DMS153 treated with DMSO at 0.1 percent for 48 hours (cell line): ENCODE results near the gene PNMT.
"Not testable (repeated sequence)": the region's sequence is repeated elsewhere in the genome, so short reads cannot be mapped to it uniquely, and the experiment has no call there.

Experiments
- DNase-seq: peaks from one replicate; lab custom pipeline; 2025; ENCODE audit not compliant: unreplicated experiment; lab: John Stamatoyannopoulos, UW

Gene PNMT

GRCh38 chr17:39687101-39687545 is 18.9 kb downstream of the PNMT start:
- DNase-seq = no peak

DNA sequence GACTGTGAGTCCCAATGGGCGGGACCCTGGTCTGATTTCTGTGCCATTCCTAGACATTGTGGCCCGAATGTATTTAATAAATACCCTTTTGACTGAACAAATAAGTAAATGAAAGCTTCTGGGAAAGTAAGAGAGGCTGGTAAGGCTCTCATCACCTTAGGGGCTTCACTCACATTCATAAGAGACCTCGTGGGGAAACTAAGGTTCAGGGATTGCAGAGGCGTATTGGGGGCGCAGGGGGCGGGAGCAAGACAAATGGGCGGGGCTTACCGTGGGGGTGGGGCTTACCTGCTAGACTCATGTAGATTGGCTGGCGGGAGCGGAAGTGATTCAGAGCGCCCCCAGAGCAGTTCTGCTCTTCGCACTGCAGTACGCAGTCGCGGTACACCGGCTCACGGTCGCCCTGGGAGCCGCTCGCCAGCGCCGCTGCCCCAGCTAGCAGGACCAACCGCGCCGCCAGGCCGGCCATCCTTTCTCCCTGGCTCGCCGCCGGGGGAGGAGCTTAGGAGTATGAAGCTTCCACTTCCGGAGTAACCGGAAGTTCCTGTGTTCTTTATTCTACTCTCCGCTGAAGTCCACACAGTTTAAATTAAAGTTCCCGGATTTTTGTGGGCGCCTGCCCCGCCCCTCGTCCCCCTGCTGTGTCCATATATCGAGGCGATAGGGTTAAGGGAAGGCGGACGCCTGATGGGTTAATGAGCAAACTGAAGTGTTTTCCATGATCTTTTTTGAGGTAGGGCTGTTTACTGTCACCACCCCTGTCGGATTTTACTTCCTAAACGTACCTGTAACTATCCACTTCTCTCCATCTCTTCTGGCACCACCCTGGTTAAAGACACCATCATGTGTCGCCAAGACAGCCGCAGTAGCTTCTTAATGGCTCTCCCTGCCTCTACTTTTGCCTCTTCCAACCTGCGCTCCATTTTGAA is 19.6 kb downstream of the PNMT start, which contains the start of gene PGAP3:
Gene PGAP3 (minus strand): TSS at position 512 of the 929 bp plus-strand sequence. CDS start 43 bp downstream, at position 469.
- DNase-seq = peak; percentile 79

DNA sequence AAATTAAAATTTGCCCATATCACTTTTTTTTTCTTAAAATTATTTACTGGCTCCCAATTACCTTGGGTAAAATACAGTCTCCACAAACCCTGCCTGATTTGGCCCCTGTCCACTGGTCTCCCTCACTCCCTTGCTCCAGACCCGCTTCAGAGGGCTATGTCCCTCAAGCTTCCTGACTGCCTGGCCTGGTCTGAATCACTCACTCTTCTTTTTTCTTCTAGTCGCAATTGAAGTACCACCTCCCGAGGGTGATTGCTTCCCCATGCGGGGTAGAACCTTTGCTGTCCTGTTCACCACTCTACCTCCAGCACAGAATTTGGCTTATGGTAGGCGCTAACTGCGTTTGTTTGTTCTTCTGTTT is 20.2 kb downstream of the PNMT start:
- no peak for DNase-seq

DNA sequence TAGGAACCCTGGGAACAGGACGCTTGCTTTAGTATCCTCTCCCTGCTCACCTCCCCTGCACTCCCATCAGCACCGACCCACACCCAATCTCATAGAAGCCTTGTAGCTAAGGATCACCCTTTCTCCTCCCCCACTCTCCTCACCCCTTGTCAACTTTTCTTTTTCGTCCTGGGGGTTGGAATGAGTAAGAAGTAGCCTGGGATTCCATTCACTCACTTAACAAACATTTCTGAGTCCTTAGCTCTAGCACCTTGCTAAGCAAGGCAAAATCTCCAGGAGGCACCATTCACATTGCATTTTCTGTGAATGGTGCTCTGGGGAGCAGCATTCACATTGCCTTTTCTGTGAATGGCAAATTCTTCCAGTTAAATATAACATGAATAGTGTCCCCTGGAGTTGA is 20.7 kb downstream of the PNMT start:
- DNase-seq = no peak

DNA sequence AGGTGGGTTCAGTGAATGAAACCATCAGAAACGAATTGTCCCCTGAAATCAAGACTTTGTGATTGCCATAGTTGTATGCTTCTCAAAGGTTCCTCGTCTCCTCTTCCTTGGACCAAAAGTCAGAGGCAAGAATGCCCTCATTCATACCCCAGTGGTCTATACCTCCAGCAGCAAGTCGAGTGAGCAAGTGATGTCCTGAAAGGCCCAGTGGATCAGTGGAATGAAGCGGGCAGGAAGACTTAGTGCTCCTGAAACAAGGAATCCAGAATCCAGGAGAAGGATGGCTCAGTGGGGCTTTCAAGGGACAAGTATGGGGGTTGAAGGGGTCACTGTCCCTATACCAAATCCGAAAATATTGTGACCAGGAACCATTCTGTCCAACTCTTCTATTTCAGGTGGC is 26.3 kb downstream of the PNMT start:
- DNase-seq = no peak

DNA sequence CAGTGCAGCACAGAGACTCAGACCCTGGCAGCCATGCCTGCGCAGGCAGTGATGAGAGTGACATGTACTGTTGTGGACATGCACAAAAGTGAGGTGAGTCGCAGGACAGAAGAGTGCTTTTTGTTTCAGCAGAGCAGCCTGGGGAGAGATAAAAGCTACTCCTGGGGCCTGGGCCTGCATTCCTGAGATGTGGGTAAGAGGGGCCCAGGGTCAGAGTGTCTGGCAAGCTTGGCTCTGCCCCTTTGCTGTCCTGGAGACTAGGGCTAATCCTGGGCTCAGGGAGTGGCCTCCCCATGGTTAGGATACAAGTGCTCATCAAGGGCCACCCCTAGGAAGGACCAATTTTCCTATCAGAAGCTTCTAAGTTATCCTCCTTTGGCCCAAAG is 26.8 kb downstream of the PNMT start:
- no peak for DNase-seq

GRCh38 chr17:39696731-39697130 is 28.5 kb downstream of the PNMT start:
- no peak for DNase-seq

DNA sequence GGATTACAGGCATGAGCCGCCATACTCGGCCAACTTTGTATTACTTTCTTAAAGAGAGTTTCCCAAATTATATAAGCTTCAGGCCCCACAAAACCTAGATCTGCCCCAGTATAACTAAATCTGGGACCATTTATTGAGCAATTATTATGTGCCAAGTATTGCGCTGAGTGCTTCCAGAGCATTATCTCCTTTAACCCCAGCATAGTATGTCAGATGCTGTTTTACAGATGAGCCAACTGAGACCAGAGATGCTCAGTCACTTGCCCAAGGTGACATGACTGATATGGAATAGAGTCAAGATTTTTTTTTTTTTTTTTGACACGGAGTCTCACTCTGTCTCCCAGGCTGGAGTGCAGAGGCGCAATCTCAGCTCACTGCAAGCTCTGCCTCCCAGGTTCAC is 29.7 kb downstream of the PNMT start:
- no peak for DNase-seq

GRCh38 chr17:39699157-39699817 is 31.0 kb downstream of the PNMT start:
- DNase-seq = not testable (repeated sequence)

GRCh38 chr17:39699818-39700147 is 31.5 kb downstream of the PNMT start, which contains the start of gene ERBB2:
Gene ERBB2 (plus strand): TSS chr17:39700064. CDS start chr17:39700239, 175 bp downstream.
- DNase-seq = no peak

DNA sequence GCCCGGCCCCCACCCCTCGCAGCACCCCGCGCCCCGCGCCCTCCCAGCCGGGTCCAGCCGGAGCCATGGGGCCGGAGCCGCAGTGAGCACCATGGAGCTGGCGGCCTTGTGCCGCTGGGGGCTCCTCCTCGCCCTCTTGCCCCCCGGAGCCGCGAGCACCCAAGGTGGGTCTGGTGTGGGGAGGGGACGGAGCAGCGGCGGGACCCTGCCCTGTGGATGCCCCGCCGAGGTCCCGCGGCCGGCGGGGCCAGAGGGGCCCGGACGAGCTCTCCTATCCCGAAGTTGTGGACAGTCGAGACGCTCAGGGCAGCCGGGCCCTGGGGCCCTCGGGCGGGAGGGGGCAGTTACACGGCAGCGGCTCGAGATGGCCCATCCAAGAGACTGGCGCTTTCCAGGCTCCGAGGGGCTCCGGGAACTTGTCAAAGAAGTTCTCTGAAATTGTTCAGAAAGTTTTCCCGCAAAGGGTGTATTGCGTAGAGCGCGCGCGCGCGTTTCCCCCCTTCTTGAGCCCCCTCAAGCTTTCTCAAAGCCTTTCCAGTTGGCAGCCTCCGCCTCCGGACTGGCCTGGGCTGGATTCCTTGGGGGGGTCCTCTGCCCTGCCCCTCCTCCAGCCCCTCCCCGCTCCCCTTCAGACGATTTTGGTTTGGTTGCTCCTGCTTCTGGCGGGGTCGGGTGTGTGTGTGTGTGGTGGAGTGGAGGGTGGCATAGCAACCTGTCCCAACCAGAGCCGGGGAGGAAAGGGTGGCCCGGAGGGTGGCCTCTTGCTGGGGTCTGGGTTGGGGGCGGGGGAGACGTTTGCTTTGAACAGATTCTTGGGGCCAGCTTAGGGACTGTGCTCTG is 32.1 kb downstream of the PNMT start:
- no peak for DNase-seq

- no peak for DNase-seq
Observed at GRCh38 chr17:39701012-39701783, 32.9 kb downstream of the PNMT start.

DNA sequence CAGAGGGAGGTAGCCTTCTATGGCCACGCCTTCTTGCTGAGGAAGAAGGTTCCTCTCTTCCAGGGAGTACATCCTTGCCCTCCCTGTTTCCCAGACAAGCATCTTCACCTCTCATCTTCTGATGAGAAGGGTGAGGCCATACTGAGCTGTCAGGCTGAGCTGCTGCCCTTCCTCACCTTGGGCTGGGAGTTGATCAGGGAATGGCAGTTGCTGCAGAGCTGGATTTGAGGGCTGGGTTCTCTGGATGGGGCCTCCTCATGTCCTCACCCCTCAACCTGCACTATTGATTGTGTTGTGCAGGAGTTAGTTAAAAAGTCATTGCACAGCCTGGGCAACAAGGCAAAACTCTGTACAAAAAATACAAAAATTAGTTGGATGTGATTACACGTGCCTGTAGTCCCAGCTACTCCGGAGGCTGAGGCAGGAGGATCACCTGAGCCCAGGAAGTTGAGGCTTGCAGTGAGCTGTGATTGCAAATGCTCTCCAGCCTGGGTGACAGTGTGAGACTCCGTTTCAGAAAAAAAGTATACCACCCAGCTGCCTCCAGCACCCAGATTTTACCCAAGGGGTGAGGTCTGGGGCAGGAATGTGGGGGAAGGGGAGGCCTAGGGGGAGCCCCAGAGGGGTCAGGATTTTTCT is 33.6 kb downstream of the PNMT start:
- no peak for DNase-seq

GRCh38 chr17:39702901-39703893 is 34.9 kb downstream of the PNMT start:
- no peak for DNase-seq

DNA sequence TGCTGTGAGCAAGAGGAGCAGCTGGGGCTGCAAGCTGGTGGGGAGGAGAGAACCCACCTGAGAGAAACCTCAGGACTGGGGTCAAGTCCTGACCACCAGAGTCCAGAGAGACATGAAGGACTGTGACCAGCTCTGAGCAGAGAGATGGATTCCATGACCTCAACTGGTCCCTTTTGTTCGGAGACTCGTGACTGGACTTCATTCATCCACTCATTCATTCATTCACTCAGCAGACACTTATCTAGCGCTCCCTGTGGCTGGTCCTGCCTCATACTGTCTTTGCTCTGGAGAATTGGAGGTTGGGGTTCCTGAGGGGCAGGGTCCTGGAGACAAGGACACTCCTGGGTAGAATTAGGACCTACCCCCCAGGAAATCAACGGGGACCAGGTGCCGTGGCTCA is 35.7 kb downstream of the PNMT start:
- no peak for DNase-seq

DNA sequence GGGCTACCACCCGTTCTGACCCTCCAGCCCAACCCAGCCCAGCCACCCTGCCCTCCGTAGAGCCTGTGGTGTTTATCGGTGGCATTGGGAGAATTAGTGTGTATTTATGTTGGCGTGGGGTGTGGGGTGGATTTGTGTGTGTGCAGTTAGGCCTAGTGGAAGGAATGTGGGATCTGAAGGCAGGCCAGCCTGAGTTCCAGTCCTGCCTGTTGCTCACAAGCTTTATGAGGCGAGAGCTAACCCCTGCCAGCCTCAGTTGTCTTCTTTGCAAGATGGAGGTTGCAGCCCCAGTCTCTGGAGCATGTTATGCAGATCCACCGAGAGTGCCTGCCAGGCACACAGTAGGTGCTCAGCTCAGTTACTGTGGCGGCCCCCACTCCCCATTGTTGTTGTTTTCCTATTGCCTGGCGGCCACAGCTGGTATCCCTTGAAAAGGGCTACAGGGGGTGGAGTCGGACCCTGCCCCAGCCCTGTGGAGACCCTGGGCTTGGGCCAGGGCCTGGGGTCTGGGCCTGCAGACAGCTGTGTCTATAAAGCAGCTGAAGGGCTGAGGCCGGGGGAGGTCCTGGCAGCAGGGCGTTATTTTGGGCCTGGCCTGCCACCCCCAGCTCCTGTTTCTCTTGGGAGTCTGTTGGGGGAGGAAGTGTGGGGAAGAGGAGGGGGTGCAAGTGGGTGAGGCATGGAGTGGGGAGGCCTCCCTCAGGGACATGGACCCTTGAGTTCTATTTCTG is 36.7 kb downstream of the PNMT start:
- DNase-seq = no peak

- DNase-seq = no peak
Observed at GRCh38 chr17:39705786-39706348, 37.6 kb downstream of the PNMT start.

DNA sequence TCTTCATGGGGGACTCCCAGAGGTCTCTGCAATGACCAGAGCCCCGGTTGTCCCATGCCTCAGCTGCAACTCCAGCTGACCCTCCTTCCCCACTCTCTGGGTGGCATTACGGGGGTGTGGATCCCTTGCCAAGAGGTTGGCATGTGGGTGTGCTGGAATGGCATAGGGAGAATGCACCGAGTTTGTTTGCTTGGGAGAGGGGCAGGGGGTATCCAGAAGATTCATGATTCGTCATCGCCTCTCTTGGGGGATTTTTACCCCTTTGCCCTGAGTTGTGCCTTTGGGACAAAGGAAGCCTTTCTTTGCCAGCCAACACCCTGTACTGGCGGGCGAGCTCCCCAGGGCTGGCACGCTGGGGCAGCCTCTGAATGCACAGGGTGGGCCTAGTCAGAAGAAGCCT is 38.1 kb downstream of the PNMT start:
- no peak for DNase-seq
